Breast epithelium (tissue), 4 donors: ENCODE results near the gene COL18A1. TPM values are rescaled to one million over a fixed set of nuclear protein-coding genes. Genes with fewer than 3 reads are reported as not detected.

ENCODE experiments used
- DNase-seq, 2 donors: peaks; one replicate each; pipeline ENCODE4 v3.0.0-alpha.2; 2019; ENCODE audit warnings: low spot score in 2 of 2
- H3K27ac ChIP-seq, 2 donors: fragments of 200-600 bp; sonication (generic) in 1 of 2; one replicate each; pipeline ENCODE4 v1.5.1; 2016 to 2019; ENCODE audit warnings: mild to moderate bottlenecking in 1 of 2
- H3K27me3 ChIP-seq, 2 donors: fragments of 200-600 bp; sonication (generic) in 1 of 2; one replicate each; pipeline versions ENCODE4 v1.5.1 to v1.6.0; 2017 to 2019; ENCODE audit warnings: control low read depth in 1 of 2, mild to moderate bottlenecking in 1 of 2
- H3K36me3 ChIP-seq: fragments of 200-600 bp; one replicate; pipeline ENCODE4 v1.5.1; 2019
- H3K4me1 ChIP-seq, 2 donors: fragments of 200-600 bp; sonication (generic); one replicate each; pipeline ENCODE4 v1.5.1; 2016 to 2019; ENCODE audit warnings: control low read depth in 1 of 2
- H3K4me3 ChIP-seq, 3 donors: fragments of 200-600 bp; sonication (generic); 1 replicate in 2 of 3; 2 replicates in 1 of 3; pipeline ENCODE4 v1.5.1; 2016 to 2019; ENCODE audit warnings: mild to moderate bottlenecking in 3 of 3, moderate library complexity in 2 of 3
- H3K9me3 ChIP-seq, 2 donors: fragments of 200-600 bp; sonication (generic) in 1 of 2; one replicate each; pipeline ENCODE4 v1.5.1; 2016 to 2019; ENCODE audit warnings: control low read depth in 1 of 2
- POLR2A ChIP-seq: fragments of 450-650 bp; IDR thresholded peaks from one replicate; pipeline ENCODE4 v1.6.1; 2016; ENCODE audit warnings: antibody characterized with exemption, mild to moderate bottlenecking, moderate library complexity
- POLR2AphosphoS5 ChIP-seq, 3 donors: sonication (generic); formaldehyde crosslinking; IDR thresholded peaks; one replicate each; pipeline ENCODE4 v1.6.1; 2017; ENCODE audit warnings: antibody characterized with exemption in 3 of 3
- intact Hi-C: fragments of 100-400 bp; cut with DNase I; formaldehyde crosslinking; loops from one replicate; pipeline ENCODE4 v1.15.1; 2023; ENCODE audit warnings: low total_unique reads
- total RNA-seq, 3 donors: library from RNA; depleted of rRNA; stranded (reverse); fragments of >200 nt; gene quantifications; one replicate each; pipeline ENCODE4 v1.1.0, GENCODE V29; 2016
- TF ChIP-seq, protein P1 (sequence below), 3 donors: fragments of 450-650 bp; IDR thresholded peaks; one replicate each; pipeline ENCODE4 v1.5.1; 2016 to 2017; ENCODE audit warnings: antibody characterized with exemption in 3 of 3, mild to moderate bottlenecking in 3 of 3, moderate library complexity in 3 of 3

COL18A1 gene
- total RNA-seq, 3 donors from 2014 or later, result 48.3 to 62.9 (median 55.8) TPM

DNA sequence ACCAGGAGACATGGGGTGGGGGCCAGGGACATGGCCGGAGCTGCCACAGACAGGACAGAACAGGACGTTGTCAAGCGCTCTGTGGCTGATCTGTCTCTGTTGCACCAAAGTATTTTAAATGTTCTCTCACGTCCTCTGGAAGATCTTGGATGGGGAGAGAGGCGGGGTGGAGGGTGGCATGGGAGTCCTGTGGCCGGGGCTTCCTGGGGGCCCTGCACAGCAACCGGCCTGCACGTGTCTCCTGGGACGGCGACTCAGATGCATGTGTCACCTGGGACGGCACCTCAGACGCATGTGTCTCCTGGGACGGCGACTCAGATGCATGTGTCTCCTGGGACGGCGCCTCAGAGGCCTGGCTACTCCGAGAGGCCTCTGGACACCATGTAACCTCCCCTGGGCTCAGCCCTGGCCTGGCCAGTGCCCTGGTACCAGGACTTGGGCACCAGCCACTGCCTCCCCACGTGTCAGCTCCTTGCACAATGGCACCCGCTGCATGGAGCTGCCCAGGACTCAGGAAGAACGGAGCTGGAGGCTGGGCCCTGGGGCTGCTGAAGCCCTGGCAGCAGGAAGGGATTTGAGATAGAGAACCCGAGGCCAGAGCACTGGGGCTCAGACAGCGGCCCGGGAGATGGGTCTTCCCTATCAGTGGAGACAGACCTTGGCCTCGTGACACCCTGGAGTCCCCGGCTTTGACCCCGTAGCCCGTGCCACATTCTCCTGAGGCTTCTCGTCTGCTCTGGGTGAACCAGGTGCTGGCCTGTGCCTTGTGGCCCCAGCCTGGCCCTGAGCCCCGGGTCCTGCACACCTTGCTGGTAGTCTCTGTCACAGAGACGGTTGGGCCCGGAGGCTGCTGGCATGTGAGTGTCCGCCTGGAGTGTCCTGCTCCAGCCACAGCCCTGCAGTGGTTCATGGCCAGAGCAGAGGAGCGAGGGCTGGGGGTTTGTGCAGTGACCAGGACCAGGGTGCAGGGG, 152.0 kb downstream of the COL18A1 start:
- Histone ChIP-seq H3K27ac (no peak overlapping the region), H3K9me3 (no peaks in the 10 kb centered on the region), H3K36me3 (no peaks in the 10 kb centered on the region), H3K27me3 (no peaks in the 10 kb centered on the region), H3K4me3 (no peak overlapping the region), H3K4me1 (no peaks in the 10 kb centered on the region)
- intact Hi-C loops, result no loop called here
- DNase-seq, result peak in 1 of 2 donors; percentile 43
- TF ChIP-seq POLR2A (no peak), POLR2AphosphoS5 (IDR thresholded peaks at IDR 0.05) (no peak)
- TF ChIP-seq, protein P1, sequence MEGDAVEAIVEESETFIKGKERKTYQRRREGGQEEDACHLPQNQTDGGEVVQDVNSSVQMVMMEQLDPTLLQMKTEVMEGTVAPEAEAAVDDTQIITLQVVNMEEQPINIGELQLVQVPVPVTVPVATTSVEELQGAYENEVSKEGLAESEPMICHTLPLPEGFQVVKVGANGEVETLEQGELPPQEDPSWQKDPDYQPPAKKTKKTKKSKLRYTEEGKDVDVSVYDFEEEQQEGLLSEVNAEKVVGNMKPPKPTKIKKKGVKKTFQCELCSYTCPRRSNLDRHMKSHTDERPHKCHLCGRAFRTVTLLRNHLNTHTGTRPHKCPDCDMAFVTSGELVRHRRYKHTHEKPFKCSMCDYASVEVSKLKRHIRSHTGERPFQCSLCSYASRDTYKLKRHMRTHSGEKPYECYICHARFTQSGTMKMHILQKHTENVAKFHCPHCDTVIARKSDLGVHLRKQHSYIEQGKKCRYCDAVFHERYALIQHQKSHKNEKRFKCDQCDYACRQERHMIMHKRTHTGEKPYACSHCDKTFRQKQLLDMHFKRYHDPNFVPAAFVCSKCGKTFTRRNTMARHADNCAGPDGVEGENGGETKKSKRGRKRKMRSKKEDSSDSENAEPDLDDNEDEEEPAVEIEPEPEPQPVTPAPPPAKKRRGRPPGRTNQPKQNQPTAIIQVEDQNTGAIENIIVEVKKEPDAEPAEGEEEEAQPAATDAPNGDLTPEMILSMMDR (IDR thresholded peaks at IDR 0.05), result no peak

- DNase-seq, result no peak
- H3K27me3 ChIP-seq, result no peaks in the 10 kb centered on the region
- no peaks in the 10 kb centered on the region for H3K4me1 ChIP-seq
- H3K9me3 ChIP-seq, result no peaks in the 10 kb centered on the region
- H3K36me3 ChIP-seq, result no peaks in the 10 kb centered on the region
- TF ChIP-seq POLR2AphosphoS5 (IDR thresholded peaks at IDR 0.05), result no peak
- TF ChIP-seq, protein P1 (IDR thresholded peaks at IDR 0.05), result no peak
- TF ChIP-seq POLR2A, result no peak
- H3K27ac ChIP-seq, result no peak overlapping the region
- intact Hi-C loops, result no loop called here
- H3K4me3 ChIP-seq, result no peak overlapping the region
Measured at GRCh38 chr21:45557616-45558043, 152.7 kb downstream of the COL18A1 start.

DNA sequence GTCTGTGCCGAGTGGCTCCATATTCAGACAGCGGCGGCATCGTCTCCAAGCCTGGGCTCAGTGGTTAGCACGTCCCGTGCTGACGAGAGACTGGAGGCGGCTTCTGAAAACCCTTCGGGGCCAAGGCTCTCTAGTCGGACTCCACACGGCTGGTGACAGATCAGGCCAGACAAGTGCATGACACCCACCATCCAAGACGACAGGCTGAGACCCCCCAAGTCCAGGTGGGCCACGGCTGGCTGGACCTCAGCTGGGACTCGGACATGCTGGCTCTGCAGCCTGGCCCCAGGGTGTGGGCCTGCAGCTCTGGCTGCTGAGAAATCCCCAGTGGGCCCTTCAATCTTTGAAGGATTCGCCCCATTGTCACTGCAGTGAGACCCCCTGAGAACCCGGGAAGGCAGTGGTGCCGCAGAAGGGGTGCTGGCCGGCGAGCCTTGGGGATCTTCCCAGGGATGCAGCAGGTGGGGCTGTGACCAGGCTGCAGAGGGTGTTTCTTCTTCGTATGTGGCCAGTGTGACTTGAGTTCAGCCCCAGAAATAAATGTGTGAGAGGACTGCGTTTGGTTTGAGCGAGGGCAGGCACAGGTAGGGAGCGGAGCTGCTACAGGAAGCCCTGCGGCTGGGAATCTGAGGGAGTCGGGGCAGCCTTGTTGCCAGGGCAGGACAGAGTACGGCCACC, 153.2 kb downstream of the COL18A1 start:
- H3K36me3 ChIP-seq, result no peaks in the 10 kb centered on the region
- H3K4me1 ChIP-seq, result no peaks in the 10 kb centered on the region
- H3K27ac ChIP-seq, result no peak overlapping the region
- intact Hi-C loops, result no loop called here
- H3K4me3 ChIP-seq, result no peak overlapping the region
- peak in 1 of 2 donors; percentile 48 for DNase-seq
- H3K9me3 ChIP-seq, result no peaks in the 10 kb centered on the region
- no peaks in the 10 kb centered on the region for H3K27me3 ChIP-seq
- TF ChIP-seq POLR2A, result no peak
- TF ChIP-seq, protein P1 (IDR thresholded peaks at IDR 0.05), result no peak
- no peak for TF ChIP-seq POLR2AphosphoS5 (IDR thresholded peaks at IDR 0.05)

DNA sequence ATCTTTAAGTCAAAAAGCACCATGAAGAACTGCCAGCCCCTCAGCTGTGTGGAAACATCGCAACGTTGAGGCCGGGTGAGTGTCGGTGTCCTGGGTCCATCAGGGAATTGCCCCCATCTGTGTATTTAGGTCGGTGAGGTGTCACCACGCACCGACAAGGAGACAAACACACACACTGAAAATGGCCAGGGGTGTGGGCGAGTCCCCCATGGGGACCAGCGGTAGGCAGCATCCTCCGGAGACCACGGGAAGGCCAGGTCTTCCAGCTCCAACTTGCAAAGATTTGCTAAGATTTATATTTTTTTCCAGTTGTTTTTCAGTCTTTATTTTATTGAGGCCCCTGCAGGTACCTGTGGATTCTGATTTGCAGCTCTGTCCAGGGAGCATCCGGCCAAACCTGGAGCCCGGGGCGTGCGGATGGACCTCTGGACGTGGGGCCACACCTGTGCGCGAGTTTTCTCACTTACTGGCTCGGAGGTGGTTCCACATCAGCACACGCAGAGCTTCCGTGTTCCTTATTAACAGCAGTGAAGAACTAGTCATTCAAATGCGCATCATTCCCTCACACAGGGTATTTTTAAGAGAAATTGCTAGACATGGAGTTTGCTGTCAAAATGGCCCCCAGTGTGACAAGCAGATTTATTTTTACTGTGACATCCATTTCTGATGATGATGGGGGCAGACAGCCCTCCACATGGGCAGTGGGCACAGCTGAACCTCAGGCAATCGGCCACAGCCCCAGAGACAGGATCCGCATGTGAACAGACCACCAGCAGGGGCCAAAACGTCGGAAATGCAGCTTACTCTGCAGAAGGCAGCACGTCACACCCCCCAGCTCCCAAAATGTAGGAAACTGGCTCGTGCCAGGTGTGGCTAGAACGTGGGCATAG, 154.5 kb downstream of the COL18A1 start:
- H3K4me3 ChIP-seq, result no peak overlapping the region
- peak in 1 of 2 donors; percentile 30 for DNase-seq
- TF ChIP-seq, protein P1 (IDR thresholded peaks at IDR 0.05), result no peak
- TF ChIP-seq POLR2A (no peak), POLR2AphosphoS5 (IDR thresholded peaks at IDR 0.05) (no peak)

More for the DNA sequence above, 154.5 kb downstream of the COL18A1 start:
- Histone ChIP-seq H3K36me3 (no peaks in the 10 kb centered on the region), H3K4me1 (no peaks in the 10 kb centered on the region), H3K27me3 (no peaks in the 10 kb centered on the region), H3K27ac (no peak overlapping the region), H3K9me3 (no peaks in the 10 kb centered on the region)
- intact Hi-C loops, result no loop called here
